GM12878 (cell line): ENCODE data around the gene SBNO2.

ENCODE experiments used
- BCL11A ChIP-seq: IDR thresholded peaks from 2 replicates; pipeline ENCODE4 v1.6.1; 2011; ENCODE audit warnings: low read depth, low read length
- CUX1 ChIP-seq: IDR thresholded peaks from 2 replicates; pipeline ENCODE4 v1.6.1; 2012; ENCODE audit warnings: improper control_type of control experiment, low read depth, low read length; ENCODE audit not compliant: insufficient replicate concordance
- EP300 ChIP-seq, 2 experiments: fragments of 150-350 bp in 1 of 2; IDR thresholded peaks; 2 replicates each; pipeline ENCODE4 v1.6.1; 2011 to 2012; ENCODE audit warnings: low read depth in 2 of 2, low read length in 2 of 2, borderline replicate concordance in 1 of 2, improper control_type of control experiment in 1 of 2, inconsistent platforms in 1 of 2; ENCODE audit not compliant: control insufficient read depth in 1 of 2
- HDGF ChIP-seq: fragments of 450-650 bp; IDR thresholded peaks from 2 replicates; pipeline ENCODE4 v1.6.1; 2016; ENCODE audit warnings: antibody characterized with exemption
- KDM1A ChIP-seq: fragments of 200-600 bp; sonication (generic); IDR thresholded peaks from 2 replicates; pipeline ENCODE4 v1.6.1; 2016; ENCODE audit warnings: borderline replicate concordance
- POLR2A ChIP-seq: IDR thresholded peaks from 2 replicates; pipeline ENCODE4 v1.6.1; 2011; ENCODE audit warnings: low read depth, mild to moderate bottlenecking, low read length
- POLR2AphosphoS5 ChIP-seq: IDR thresholded peaks from 2 replicates; pipeline ENCODE4 v1.6.1; 2011; ENCODE audit warnings: mild to moderate bottlenecking, low read length, inconsistent platforms
- RBBP5 ChIP-seq: fragments of 200-600 bp; sonication (generic); conservative IDR thresholded peaks from 2 replicates; pipeline ENCODE4 v1.6.1; 2016
- SKIL ChIP-seq: fragments of 450-650 bp; IDR thresholded peaks from 2 replicates; pipeline ENCODE4 v1.6.1; 2017; ENCODE audit warnings: mild to moderate bottlenecking, low read depth, inconsistent platforms; ENCODE audit not compliant: poor library complexity, severe bottlenecking
- TF ChIP-seq, protein P1 (sequence below), 3 experiments: IDR thresholded peaks in 2 of 3; conservative IDR thresholded peaks in 1 of 3; 2 replicates each; pipeline ENCODE4 v1.5.1; 2011; ENCODE audit warnings: low read depth in 3 of 3, low read length in 3 of 3, mild to moderate bottlenecking in 3 of 3, control low read depth in 2 of 3, moderate library complexity in 2 of 3, inconsistent platforms in 1 of 3, mixed read lengths in 1 of 3; ENCODE audit not compliant: control insufficient read depth in 2 of 3, insufficient read depth in 1 of 3; ENCODE audit errors: extremely low read depth in 1 of 3

DNA sequence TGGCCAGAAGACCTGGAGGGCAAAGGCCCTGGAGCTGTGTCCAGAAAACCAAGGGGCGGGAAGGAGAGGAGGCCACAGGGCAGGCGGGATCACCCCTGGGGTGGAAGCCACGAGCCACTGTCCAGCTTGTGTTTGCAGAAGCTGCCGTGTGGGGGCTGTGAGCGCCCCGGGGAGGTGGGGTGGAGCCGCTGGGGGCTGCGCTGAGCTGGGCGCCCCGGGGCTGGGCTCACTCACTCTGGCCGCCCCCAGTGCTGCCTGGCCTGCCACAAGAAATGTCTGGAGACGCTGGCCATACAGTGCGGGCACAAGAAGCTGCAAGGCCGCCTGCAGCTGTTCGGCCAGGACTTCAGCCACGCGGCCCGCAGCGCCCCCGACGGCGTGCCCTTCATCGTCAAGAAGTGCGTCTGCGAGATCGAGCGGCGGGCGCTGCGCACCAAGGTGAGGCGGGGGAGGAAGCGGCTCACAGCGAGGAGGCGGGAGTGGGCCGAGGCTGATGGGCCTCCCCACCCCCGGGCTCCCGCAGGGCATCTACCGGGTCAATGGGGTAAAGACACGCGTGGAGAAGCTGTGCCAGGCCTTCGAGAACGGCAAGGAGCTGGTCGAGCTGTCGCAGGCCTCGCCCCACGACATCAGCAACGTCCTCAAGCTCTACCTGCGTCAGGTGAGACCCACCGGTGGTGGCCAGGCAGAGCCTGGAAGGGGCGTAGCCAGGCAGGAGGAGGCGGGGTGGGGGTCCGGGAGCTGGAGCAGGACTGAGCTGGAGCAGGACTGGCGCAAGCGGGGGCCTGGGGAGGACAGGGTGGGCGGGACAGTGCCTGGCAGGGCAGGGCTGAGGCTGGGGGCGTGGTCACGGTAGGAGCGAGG is 92.5 kb downstream of the SBNO2 start:
- TF ChIP-seq POLR2A (peak; percentile 37; the same call in 1 of the 2 replicates), SKIL (no peak), HDGF (0 out of 2 replicates have a peak, but pooled peaks have one; percentile 10), KDM1A (no peak), POLR2AphosphoS5 (no peak), RBBP5 (no peak), CUX1 (no peak), BCL11A (no peak), EP300 (IDR thresholded peaks at IDR 0.05; ENCODE audit: borderline replicate concordance in 1 of 2, control insufficient read depth in 1 of 2, low read depth in 2 of 2, low read length in 2 of 2) (no peak)
- TF ChIP-seq, protein P1, sequence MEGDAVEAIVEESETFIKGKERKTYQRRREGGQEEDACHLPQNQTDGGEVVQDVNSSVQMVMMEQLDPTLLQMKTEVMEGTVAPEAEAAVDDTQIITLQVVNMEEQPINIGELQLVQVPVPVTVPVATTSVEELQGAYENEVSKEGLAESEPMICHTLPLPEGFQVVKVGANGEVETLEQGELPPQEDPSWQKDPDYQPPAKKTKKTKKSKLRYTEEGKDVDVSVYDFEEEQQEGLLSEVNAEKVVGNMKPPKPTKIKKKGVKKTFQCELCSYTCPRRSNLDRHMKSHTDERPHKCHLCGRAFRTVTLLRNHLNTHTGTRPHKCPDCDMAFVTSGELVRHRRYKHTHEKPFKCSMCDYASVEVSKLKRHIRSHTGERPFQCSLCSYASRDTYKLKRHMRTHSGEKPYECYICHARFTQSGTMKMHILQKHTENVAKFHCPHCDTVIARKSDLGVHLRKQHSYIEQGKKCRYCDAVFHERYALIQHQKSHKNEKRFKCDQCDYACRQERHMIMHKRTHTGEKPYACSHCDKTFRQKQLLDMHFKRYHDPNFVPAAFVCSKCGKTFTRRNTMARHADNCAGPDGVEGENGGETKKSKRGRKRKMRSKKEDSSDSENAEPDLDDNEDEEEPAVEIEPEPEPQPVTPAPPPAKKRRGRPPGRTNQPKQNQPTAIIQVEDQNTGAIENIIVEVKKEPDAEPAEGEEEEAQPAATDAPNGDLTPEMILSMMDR (IDR thresholded peaks at IDR 0.05 in 2 of 3, conservative IDR thresholded peaks at IDR 0.05 in 1 of 3; ENCODE audit: control insufficient read depth in 2 of 3, extremely low read depth in 1 of 3, insufficient read depth in 1 of 3, low read depth in 3 of 3, low read length in 3 of 3) = no peak
